IPS-15b (cell line): ENCODE data around the gene ILK.

Experiments
- H3K27me3 ChIP-seq: one replicate; pipeline ENCODE4 v1.6.1; 2013; ENCODE audit warnings: low read length; ENCODE audit not compliant: control insufficient read depth, insufficient read depth
- H3K36me3 ChIP-seq: one replicate; pipeline ENCODE4 v1.6.1; 2013; ENCODE audit warnings: low read length; ENCODE audit not compliant: control insufficient read depth, insufficient read depth
- H3K4me1 ChIP-seq: one replicate; pipeline ENCODE4 v1.6.1; 2013; ENCODE audit warnings: mild to moderate bottlenecking, low read length; ENCODE audit not compliant: control insufficient read depth, insufficient read depth
- H3K4me3 ChIP-seq: one replicate; pipeline ENCODE4 v1.5.1; 2013; ENCODE audit warnings: low read depth, low read length
- H3K9ac ChIP-seq: one replicate; pipeline ENCODE4 v1.6.1; 2013; ENCODE audit warnings: low read depth, mild to moderate bottlenecking, low read length
- H3K9me3 ChIP-seq: one replicate; pipeline ENCODE4 v1.6.1; 2013; ENCODE audit warnings: mild to moderate bottlenecking, low read length; ENCODE audit not compliant: control insufficient read depth, insufficient read depth

ILK gene

DNA sequence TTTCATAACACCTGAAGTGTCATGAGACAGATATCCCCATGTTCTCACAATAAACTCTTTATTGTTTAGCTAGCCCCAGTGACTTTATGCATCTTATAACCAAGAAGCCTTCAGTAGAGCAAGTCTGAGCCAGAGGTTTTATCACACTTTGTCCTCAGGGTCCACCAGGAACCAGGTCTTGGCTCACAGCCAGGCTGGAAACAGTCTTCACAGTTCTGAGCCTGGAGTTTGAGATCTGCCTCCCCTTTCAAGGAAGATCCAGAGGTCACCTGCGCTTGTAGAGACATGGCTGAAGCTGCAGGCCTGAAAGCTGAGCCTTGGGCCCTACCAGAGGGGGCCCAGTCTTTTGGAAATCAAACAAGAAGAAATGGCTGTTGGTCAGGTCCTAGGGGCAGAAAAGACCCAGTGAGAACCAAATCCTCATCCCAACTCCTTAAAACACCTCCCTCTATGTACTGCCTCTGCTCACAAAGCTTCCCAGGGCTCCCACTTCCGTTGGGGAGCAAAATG is 3.6 kb upstream of the ILK start:
- H3K9ac ChIP-seq = no peak overlapping the region
- H3K4me3 ChIP-seq = no peak overlapping the region
- peaks cover 3% of the 10 kb centered on the region for H3K4me1 ChIP-seq
- H3K9me3 ChIP-seq = no peaks in the 10 kb centered on the region
- peaks cover 19% of the 10 kb centered on the region for H3K36me3 ChIP-seq
- no peaks in the 10 kb centered on the region for H3K27me3 ChIP-seq

DNA sequence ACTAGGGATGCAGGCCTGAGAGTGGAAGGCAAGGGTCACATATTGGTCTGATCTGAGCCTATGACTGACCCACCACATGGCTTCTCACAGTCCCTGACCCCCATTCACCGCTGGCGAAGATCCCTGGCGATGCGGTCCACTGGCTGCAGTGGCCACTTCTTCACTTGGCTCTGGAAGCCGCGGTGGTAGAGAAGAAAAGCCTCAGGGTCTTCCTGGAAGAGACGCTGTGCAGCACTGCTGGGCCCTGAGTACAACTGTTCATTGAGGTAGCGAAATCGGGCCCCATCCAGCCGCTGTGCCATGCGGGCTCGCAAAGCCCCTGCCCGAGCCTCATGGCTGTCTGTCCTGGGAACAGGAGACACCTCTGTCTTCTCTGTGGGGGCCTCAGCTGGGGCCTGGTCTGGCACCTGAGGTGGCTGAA is 2.5 kb upstream of the ILK start:
- Histone ChIP-seq H3K4me3 (no peak overlapping the region), H3K36me3 (peaks cover 19% of the 10 kb centered on the region), H3K27me3 (no peaks in the 10 kb centered on the region), H3K9ac (no peak overlapping the region), H3K4me1 (peaks cover 4% of the 10 kb centered on the region), H3K9me3 (no peaks in the 10 kb centered on the region)

DNA sequence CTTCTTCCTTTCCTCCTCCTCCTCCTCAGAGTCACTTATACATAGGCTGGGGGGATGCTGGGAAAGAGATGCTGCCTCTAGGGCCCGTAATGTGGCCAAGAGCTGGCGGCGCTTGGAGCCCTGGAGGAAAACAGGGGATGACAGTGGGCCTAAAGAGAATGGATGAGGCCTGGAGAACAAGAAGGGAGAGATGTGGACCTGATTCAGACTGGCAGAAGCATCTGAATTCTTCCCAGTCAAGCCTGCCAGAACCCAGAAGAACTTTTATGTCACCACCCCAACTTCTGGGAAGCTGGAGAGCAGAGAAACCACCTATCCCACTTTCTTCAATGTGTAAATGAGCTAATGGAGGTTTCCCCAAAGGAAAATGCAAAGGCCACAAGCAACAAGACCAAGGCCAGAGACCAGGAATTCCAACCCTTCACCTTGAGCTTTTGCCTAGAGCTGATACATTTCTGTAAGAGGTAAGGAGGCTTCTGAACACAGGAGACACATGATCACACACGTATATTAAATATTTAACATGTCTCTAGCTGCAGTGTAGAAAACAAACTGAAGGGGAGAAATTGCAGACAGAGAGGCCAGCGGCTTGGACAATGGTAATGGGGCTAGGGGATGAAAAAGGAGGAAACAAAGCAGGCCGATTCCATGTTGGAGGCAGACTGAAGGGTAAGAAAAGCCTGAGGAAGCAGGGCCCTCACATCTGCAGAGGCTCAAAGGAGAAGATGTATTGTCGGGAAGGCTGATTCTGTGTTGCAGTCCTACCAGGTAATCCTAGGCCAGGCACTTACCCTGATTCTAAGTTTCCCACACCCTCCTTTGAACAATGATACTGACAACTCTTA is 1.3 kb upstream of the ILK start:
- peaks cover 19% of the 10 kb centered on the region for H3K36me3 ChIP-seq
- no peaks in the 10 kb centered on the region for H3K9me3 ChIP-seq
- no peak overlapping the region for H3K9ac ChIP-seq
- peak overlapping the region; percentile 98 for H3K4me3 ChIP-seq
- no peaks in the 10 kb centered on the region for H3K27me3 ChIP-seq
- H3K4me1 ChIP-seq = peaks cover 11% of the 10 kb centered on the region

DNA sequence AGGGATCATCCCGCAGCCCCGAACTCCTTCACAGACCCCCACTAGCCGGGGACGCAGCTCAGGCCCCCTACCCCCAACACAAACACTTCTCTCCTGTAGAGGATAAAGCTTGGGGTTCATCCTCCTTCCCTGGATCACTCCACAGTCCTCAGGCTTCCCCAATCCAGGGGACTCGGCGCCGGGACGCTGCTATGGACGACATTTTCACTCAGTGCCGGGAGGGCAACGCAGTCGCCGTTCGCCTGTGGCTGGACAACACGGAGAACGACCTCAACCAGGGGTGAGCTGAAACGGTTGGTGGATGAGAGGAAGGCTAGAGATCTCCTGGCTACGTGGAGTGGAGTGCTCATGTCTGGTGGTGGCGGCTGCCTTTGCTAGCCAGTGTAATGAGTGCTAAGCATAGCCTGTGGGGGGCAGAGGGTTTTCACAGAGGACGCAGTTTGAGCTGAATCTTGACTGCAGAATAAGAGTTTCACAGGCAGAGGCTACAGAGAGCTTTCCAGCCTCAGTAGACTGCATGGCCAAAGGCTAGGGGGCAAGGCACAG is 580 bp downstream of the ILK start:
- Histone ChIP-seq H3K27me3 (no peaks in the 10 kb centered on the region), H3K4me1 (peaks cover 14% of the 10 kb centered on the region), H3K36me3 (peaks cover 30% of the 10 kb centered on the region), H3K9ac (peak overlapping the region; percentile 85), H3K9me3 (no peaks in the 10 kb centered on the region), H3K4me3 (peak overlapping the region; percentile 98)

DNA sequence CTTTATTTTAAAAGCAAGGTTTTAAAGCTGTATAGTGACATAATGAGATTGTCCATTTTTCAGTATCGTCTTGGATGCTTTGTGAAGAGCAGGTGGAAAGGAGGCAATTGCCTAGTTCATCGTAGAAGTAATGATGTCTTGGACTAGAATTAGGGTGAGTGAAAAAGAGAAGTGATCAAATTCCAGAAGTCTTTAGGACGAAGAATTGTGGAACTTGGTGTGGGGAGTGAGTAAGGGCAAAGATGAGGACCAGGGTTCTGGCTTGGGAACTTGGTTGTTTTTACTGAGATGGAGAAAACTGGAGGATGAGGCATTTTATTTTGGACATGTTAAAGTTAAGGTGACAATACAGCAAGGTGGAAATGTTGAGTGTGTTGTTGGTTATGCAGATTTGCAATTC is 1.2 kb downstream of the ILK start:
- H3K27me3 ChIP-seq = no peaks in the 10 kb centered on the region
- peak overlapping the region; percentile 98 for H3K4me3 ChIP-seq
- peaks cover 32% of the 10 kb centered on the region for H3K36me3 ChIP-seq
- H3K9me3 ChIP-seq = no peaks in the 10 kb centered on the region
- peak overlapping the region; percentile 85 for H3K9ac ChIP-seq
- H3K4me1 ChIP-seq = peaks cover 14% of the 10 kb centered on the region

DNA sequence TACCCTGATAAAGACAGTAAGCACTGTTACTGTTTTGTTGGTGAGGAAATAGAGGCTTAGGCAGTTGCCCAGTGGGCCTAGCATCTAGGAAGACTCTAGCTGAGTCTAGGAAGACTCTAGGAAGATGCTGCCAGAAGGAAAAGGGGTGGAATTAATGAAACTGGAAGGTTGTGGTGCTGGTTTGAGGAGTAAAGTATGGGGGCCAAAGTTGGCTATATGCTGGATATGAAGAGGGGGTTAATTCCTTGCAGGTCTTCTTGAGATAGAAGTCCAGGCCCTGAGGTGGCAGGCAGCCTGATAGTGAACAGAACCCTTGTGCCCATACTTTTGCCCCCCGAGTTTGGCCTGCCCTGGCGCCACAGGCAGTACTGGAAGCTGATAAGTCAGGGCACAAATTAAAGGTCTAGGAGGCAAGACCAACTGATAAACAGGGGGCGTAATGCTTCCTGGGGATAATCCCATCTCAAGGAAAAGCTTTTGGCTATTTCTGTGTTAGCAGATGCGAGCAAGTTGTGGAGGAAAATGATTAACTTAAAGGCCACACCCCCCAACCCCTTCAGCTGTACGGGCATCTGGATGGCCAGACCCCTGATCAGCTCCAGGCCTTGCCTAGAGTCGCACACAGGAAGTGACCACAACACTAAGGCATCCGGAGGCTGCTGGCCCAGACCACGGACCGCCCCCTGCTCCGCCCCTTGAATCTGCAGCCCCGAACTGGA is 3.1 kb downstream of the ILK start:
- Histone ChIP-seq H3K9ac (peak overlapping the region; percentile 38), H3K4me3 (peak overlapping the region; percentile 28), H3K27me3 (no peaks in the 10 kb centered on the region), H3K36me3 (peaks cover 30% of the 10 kb centered on the region), H3K4me1 (peaks cover 18% of the 10 kb centered on the region), H3K9me3 (no peaks in the 10 kb centered on the region)

DNA sequence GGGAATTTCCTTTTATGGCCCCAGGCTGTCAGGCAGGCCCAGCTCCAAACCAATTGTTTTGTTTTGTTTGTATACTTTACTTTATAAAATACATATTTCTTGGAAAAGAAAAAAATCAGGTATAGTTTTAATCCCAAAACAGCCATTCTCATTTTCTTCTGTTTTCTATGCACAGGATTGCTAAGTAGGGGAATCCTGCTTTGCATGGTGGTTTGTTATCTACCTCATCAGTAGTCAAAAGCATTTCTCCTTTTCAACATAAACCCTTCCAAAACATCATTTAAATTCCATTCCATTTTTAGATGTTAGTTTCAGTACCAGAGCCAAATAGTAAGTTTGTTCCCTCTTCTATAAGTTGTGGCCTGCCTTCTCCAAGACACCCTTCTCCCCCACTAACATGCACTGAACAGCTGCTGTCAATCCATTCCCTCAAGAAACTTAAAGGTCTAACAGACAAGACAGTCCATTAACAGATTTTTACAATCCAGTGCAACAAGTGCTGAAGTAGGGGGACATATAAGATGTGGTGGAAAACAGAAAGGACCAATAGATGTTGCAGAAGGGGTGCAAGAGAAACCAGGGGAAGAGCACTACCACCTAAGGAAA is 3.7 kb downstream of the ILK start:
- H3K36me3 ChIP-seq = peaks cover 30% of the 10 kb centered on the region
- no peaks in the 10 kb centered on the region for H3K9me3 ChIP-seq
- H3K27me3 ChIP-seq = no peaks in the 10 kb centered on the region
- peaks cover 18% of the 10 kb centered on the region for H3K4me1 ChIP-seq
- H3K9ac ChIP-seq = peak overlapping the region; percentile 17
- H3K4me3 ChIP-seq = no peak overlapping the region

DNA sequence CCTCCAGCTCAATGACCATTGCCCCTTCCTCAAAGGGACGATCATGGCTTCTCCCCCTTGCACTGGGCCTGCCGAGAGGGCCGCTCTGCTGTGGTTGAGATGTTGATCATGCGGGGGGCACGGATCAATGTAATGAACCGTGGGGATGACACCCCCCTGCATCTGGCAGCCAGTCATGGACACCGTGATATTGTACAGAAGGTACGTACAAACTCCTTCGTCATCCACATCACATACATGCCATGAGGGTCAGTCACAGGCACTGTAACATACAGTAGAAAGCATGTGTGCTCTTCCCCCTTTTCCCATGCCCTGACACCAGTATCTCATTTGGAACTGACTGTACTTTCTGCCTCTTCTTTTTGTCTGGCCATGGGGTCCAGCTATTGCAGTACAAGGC is 4.4 kb downstream of the ILK start:
- H3K9me3 ChIP-seq = no peaks in the 10 kb centered on the region
- H3K4me1 ChIP-seq = peaks cover 18% of the 10 kb centered on the region
- no peaks in the 10 kb centered on the region for H3K27me3 ChIP-seq
- H3K4me3 ChIP-seq = no peak overlapping the region
- no peak overlapping the region for H3K9ac ChIP-seq
- H3K36me3 ChIP-seq = peaks cover 30% of the 10 kb centered on the region

DNA sequence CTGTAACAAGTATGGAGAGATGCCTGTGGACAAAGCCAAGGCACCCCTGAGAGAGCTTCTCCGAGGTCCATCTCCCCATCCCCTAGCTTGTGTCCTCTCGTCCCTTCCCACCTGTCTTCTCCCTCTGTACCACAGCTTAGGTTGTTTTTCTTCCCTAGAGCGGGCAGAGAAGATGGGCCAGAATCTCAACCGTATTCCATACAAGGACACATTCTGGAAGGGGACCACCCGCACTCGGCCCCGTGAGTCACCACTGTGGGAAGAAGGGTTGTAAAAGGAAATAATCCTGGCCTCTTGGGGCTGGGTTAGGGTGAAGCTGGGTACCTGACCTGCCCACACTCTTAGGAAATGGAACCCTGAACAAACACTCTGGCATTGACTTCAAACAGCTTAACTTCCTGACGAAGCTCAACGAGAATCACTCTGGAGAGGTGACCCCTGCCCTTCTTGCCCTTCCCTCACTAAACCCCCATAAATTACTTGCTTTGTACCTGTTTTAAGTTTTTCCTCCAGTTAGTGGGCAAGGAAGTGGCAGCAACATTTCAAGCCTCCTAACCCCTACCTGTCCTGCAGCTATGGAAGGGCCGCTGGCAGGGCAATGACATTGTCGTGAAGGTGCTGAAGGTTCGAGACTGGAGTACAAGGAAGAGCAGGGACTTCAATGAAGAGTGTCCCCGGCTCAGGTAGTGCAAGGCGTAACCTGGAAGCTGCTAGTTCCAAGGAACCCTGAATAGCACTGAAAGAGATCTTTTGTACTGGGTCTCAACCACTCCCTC is 5.3 kb downstream of the ILK start:
- peaks cover 30% of the 10 kb centered on the region for H3K36me3 ChIP-seq
- no peak overlapping the region for H3K9ac ChIP-seq

DNA sequence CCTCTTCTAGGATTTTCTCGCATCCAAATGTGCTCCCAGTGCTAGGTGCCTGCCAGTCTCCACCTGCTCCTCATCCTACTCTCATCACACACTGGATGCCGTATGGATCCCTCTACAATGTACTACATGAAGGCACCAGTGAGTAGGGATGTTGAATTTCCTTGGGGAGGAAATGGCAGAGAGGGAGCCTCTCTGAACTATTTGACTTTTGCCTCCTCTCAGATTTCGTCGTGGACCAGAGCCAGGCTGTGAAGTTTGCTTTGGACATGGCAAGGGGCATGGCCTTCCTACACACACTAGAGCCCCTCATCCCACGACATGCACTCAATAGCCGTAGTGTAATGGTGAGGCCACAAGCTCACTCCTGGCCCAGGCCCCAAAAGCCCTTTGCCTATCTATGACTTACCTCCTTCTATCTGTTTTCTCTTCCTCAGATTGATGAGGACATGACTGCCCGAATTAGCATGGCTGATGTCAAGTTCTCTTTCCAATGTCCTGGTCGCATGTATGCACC is 6.0 kb downstream of the ILK start:
- no peaks in the 10 kb centered on the region for H3K9me3 ChIP-seq
- H3K4me3 ChIP-seq = no peak overlapping the region
- peaks cover 30% of the 10 kb centered on the region for H3K36me3 ChIP-seq
- H3K27me3 ChIP-seq = no peaks in the 10 kb centered on the region
- peaks cover 18% of the 10 kb centered on the region for H3K4me1 ChIP-seq
- H3K9ac ChIP-seq = no peak overlapping the region

More for the DNA sequence above, 5.3 kb downstream of the ILK start:
- Histone ChIP-seq H3K4me3 (no peak overlapping the region), H3K4me1 (peaks cover 18% of the 10 kb centered on the region), H3K9me3 (no peaks in the 10 kb centered on the region), H3K27me3 (no peaks in the 10 kb centered on the region)

DNA sequence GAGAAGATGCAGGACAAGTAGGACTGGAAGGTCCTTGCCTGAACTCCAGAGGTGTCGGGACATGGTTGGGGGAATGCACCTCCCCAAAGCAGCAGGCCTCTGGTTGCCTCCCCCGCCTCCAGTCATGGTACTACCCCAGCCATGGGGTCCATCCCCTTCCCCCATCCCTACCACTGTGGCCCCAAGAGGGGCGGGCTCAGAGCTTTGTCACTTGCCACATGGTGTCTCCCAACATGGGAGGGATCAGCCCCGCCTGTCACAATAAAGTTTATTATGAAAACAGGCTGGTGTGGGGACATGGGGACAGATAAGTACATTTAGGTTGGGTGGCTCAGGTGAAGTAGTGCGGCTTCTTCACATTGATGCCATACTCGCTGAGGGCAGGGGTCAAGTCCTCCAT is 7.0 kb downstream of the ILK start:
- H3K9ac ChIP-seq = no peak overlapping the region
- no peak overlapping the region for H3K4me3 ChIP-seq

More for the DNA sequence above, 7.0 kb downstream of the ILK start:
- Histone ChIP-seq H3K27me3 (no peaks in the 10 kb centered on the region), H3K4me1 (peaks cover 14% of the 10 kb centered on the region), H3K9me3 (no peaks in the 10 kb centered on the region), H3K36me3 (peaks cover 30% of the 10 kb centered on the region)
